Activated CD4-positive, alpha-beta T cell treated with anti-CD3 and anti-CD28 coated beads, Interleukin-2, amount 50 U/mL, for 1 hour (primary cell): Measurements from ENCODE around the gene FLNB.
"Not testable (repeated sequence)": the region's sequence is repeated elsewhere in the genome, so short reads cannot be mapped to it uniquely, and the experiment has no call there.

ENCODE experiments used
- DNase-seq: peaks from one replicate; pipeline ENCODE4 v3.0.0-alpha.2; 2020

The FLNB gene

GRCh38 chr3:58055314-58055713 lies 47.1 kb downstream of the FLNB start:
- DNase-seq = no peak

DNA sequence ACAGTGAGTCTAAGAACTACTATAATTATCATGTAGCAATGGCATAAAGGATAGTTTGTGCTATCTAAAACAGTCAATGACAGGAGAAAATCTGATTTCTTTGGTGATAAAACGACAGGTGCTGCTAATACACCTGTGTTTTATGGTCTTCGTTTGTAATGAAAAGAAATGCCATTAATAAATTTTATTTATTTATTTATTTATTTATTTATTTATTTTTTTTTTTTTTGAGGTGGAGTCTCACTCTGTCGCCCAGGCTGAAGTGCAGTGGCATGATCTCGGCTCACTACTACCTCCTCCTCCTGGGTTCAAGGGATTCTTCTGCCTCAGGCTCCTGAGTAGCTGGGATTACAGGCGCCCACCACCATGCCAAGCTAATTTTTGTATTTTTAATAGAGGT lies 47.7 kb downstream of the FLNB start:
- not testable (repeated sequence) for DNase-seq

- DNase-seq = no peak
Observed at GRCh38 chr3:58058361-58059263, 50.4 kb downstream of the FLNB start.

DNA sequence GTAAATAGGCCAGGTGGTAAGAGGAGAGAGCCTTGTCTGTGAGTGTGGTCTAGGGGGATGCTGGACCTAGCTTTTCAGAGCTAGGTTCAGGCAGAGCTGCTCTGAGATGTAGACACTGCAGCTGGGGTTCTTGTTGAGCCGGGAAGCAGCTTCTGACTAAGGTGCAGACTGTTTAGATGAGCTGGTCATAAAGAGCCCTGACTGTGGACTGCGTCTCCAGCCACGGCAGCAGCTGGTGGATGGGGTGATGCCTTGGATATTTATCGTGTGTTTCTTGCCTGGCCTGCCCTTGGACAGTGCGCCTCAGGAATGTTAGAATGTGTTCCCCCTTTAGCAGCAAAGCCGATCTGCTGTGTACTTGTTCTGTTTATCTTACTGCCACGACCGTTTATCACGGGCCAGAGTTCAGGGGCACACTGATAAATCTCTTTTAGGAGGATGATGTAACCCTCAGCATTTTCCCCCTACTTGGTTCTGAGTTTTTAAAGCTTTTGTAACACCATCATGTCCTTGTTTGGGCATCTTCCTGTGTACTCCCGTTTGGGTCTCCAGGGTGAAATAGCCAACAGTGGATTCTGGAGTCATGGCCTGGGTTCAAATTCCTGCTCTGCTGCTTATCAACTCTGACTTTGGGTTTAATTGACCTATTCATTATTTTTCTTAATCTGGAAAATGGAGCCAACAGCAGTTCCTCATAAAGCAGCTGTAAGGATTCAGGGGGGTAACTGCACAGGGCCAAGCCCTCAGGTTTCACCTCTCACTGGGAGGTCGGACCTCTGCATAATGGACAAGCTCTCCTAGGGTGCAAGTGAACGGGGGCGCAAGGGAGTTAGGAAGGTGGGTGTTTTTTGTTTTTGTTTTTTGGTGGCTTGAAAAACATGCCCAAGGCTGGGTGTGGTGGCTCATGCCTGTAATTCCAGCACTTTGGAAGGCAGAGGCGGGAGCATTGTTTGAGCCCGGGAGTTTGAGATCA lies 51.4 kb downstream of the FLNB start:
- no peak for DNase-seq

DNA sequence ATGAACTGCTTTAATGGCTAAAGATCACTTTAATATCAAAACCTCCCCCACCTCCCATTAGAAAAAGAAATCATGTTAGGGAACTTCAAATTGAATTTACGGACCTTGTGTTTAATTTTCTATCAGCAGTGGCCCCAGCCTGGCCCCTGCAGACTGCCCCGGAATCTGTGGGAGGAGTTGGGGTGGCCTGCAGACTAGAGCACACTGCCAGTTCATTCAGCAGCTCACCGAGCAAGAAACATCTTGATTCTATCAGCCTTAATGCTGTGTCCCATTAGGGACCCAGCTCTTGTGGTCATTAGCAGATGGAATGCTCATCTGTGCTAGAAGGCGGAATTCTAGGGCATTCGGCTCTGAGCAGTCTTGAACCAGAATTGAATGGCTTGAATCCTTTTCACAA lies 54.2 kb downstream of the FLNB start:
- DNase-seq = no peak

- no peak for DNase-seq
Observed at GRCh38 chr3:58063022-58063815, 55.0 kb downstream of the FLNB start.

- DNase-seq = no peak
Observed at GRCh38 chr3:58064923-58065638, 56.9 kb downstream of the FLNB start.

- DNase-seq = no peak
Observed at GRCh38 chr3:58065700-58066167, 57.5 kb downstream of the FLNB start.

DNA sequence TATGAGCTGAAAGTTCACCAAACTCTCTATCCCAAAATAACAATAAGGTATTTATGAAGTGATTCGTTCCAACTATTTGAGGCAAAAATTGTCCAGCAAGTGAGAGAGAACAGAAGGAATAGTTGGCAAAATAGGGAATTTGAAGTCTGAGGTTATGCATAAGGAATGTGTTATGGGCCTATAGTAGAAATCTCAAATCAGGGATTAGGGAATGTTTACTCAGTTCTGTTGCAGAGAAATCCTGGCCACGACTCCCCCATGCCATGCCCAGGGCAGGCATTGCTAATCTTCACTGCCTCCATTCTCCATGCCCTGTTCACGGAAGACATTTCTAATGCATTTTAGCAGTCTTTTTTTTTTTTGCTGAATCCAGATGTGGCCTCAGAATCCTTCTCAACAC lies 58.6 kb downstream of the FLNB start:
- no peak for DNase-seq

DNA sequence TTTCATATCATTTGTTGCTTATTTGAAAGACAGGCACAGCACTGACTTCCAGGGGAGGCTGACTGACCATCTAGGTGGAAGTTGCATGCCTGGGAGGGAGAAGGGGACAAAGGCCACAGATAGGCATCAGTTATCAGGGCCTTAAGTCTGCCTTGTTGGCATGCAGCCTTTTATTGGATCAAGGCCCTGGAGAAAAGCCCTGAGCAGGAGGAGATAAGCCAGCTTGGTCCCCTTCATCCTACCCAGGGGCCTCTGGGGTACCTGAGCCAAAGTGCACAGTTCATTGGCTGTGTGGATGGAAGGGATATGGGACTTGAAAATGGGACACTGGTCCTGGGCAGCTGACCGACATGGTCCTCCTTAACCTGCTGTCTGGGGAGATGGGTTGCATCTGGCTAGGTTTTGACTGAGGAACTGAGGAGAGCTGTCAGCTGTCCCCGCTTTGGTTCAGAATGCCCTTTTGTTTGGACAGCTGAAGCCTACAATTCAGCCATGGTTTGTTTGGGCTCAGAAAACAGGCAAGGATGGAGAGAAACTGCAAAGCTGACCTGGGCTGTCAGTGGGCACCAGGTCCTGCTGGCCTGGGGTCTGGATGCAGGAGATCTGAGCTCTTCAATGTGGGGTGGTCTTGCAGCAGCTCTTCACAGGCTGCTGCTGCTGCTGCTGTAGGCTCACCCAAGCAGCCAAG lies 60.0 kb downstream of the FLNB start:
- DNase-seq = no peak

DNA sequence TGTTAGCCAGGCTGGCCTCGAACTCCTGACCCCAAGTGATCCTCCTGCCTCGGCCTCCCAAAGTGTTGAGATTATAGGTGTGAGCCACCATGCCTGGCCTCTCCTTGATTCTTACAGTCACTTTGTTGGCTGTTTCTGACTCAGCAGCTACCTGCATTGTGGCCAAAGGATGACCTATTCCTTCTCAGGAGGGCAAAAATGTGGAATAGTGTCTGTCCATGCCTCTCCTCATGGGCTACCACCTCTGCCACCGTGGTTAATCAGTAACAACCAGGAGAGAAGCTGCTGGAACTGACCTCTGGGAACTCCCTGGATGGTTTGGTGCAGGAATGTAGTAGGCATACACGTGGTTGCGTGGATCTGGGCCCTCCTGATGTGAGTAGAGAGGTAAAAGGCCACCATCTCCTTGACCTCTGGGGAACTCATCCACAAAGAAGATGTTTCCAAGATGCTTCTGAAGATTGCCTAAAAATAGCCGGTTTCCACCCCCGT lies 63.3 kb downstream of the FLNB start:
- DNase-seq = no peak

- no peak for DNase-seq
Observed at GRCh38 chr3:58072052-58072762, 64.0 kb downstream of the FLNB start.

GRCh38 chr3:58072763-58073130 lies 64.5 kb downstream of the FLNB start:
- no peak for DNase-seq

DNA sequence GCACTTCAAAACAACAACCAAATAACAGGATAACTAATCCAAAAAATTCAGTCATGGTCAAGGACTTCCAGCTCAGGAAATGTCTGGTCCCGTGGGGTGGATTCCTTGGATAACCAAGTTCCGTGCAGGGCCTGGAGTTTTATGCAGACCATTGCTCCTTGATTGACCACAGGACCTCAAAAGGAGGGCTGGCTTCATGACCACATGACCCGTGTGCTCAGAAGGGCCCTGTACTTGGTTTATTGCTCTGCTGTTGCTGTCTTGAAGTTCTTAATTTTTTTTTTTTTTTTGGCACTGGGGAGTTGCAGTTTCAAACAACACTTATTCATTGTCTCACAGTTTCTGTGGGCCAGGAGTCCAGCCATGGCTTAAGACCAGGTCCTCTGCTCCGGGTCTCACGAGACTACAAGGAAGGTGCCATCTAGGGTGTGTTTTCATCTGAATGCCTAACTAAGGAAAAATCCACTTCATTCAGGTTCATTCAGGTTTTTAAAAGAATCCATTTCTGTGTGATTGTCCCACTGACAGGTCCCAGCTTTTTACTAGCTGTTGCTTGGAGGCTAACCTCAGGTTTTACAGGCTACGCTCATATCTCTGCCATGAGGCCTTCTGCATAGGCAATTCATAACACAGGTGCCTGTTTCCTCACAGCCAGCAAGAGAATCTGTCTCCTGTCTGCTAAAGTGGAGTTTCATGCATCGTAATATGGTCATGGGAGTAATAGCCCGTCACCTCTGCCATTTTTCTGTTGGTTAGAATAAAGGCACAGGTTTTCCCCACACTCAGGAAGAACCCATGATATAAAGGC lies 65.3 kb downstream of the FLNB start:
- DNase-seq = no peak

DNA sequence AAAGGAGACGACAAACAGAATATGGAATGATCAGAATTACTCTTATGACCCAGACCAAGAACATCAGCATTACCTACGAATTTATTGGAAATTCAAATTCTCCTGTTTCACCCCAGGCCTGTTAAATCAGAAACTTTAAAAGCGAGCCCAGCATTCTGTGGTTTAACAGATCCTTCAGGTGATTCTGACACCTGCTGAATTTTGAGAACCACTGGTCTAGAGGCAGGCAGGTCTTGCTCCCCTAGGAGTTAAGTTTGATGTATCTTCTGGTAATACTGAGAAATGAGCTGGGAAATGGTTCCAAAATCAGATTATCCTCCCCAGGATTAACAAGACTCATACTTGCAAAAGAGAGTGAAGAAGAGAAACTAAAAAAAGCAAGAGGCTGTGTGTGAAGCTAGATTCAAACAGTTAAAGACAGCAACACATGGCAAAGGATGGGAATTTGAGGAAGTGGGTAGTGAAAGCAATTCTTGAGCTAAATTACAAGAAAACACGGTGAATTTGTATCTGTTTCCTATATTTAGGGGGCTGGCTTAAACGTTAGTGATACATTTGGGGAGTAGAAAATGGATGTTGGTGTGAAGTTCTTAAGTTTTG lies 66.0 kb downstream of the FLNB start:
- DNase-seq = no peak

DNA sequence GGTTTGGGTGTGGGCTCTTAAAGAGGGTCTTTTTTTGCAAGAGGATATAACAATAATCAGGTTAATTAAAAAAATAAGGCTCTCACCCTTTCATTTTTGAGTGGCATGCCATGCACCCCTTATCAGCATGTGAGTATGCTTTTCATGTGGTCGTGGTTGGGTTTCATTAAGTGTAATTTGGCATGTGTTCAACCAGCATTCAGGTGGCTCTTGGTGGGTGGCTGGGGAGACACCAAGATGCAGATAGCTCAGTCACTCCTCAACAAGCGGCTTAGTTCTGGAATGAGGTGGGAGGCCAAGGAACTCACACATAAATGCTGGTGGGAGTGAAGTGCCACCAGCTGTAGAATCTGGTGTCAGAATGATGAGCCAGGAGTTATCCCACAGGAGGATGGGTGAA lies 66.8 kb downstream of the FLNB start:
- no peak for DNase-seq

- DNase-seq = no peak
Observed at GRCh38 chr3:58077596-58078285, 69.5 kb downstream of the FLNB start.

DNA sequence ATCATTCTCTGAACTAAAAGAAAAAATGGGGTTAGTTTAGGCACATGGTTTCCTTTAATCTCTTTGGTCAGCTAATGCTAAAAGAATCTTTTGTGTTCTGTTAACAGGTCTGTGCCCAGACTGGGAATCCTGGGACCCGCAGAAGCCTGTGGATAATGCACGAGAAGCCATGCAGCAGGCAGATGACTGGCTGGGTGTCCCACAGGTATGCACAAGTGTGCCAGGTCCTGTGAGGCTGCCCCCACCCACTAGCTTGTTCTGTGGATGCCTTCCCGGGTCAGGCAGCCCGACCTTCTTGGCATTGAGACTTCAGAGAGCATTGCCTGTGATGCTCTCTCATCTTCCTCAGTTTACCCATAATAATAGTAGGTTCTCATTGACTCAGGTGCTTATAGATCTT lies 70.4 kb downstream of the FLNB start:
- DNase-seq = no peak

DNA sequence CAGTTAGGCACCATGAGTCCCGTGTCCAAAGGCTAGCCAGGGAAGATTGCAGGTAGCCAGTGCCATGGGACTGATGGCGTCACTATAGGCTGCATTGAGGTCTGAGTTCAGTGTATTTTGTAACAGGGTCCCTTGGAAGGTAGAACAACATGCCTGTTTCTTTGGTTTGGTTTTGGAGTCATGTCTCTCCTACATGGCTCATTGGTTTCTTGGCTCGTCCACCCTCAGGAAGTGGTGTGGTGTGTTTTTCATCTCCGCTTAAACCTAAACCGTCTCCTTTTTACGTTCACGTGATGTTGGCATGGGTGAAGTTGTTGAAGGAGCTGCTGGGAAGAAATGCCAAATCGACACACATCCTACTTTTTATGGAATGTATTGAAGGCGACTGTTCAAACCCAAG lies 71.6 kb downstream of the FLNB start:
- DNase-seq = no peak
